Activated CD4-positive, alpha-beta T cell treated with anti-CD3 and anti-CD28 coated beads for 24 hours (primary cell): ENCODE data around the gene LSR.

Experiments used
- DNase-seq, 2 donors: peaks; one replicate each; pipeline ENCODE4 v3.0.0-alpha.2; 2020; ENCODE audit warnings: low read depth in 2 of 2

The LSR gene

GRCh38 chr19:35248310-35249145 lies at the start of gene LSR:
Gene LSR, plus strand, starts transcription at chr19:35249002. Its CDS starts 21 bp downstream, at chr19:35249023.
- DNase-seq = peak; percentile 44 to 59

- no peak for DNase-seq
These were observed 49.3 kb upstream of the LSR start for GRCh38 chr19:35199481-35199880.

GRCh38 chr19:35202722-35203688 lies 45.8 kb upstream of the LSR start:
- no peak for DNase-seq

- DNase-seq = no peak
These were observed 43.7 kb upstream of the LSR start for GRCh38 chr19:35204799-35205732.

DNA sequence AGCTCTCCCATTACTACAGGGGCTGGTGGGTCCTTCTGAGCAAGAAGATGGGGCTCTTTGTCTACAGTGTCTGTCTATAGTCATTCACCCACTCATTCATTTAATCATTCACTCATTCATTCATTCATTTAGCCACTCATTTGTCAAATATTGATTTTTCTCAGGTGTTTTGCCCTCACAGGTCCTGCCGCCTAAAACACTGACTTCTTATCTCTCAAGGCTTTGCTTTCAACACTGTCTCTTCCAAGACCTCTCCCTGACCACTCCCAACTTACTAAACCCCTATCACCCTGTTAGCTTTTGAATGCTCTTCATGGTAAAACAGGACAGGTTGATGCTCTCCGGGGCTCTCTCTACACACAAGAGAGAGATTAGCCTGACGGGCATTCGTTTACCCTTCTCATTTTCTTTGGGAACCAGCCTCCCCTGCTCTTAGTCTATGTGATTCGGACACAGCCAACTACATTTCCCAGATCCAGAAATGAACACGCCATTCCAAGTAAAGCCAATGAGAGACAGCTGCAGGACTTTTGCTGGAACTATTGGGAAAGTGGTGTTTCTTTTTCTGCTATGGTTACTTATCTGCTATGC lies 43.0 kb upstream of the LSR start:
- DNase-seq = no peak

DNA sequence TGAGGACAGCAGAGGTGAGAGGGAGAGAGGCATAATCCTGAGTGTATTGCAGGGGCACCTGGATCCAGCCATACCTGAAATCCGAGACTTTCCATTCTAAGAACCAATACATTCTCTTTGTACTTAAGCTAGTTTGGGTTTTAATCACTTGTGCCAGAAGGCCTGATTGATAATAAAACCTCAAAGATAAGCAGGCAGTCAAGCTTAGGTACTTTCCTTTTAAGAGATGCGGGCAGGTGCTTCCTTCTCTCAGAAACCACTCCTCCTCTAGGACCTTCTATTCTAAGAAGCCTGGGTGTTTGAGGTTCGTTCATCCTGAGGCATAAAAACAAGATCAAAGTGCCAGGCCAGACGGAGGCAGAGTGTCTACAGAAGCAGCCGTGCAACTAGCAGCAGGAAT lies 42.4 kb upstream of the LSR start:
- DNase-seq = no peak

GRCh38 chr19:35206855-35207254 lies 41.9 kb upstream of the LSR start:
- DNase-seq = no peak

DNA sequence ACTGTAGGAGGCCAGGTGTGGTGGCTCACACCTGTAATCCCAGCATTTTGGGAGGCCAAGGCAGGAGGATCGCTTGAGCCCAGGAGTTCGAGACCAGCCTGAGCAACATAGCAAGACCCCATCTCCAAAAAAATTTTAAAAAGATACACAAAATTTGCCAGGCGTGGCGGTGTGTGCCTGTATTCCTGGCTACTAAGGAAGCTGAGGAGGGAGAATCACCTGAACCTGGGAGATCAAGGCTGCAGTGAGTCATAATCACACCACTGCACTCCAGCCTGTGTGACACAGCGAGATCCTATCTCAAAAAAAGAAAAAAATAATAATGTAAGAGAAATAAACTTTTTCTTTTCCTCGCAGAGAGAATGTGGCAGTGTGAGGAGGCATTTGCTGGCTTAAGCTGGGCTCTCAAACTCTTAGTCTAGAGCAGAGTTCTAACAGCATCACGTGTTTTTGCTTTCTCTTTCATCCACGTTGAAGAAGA lies 41.4 kb upstream of the LSR start:
- no peak for DNase-seq

DNA sequence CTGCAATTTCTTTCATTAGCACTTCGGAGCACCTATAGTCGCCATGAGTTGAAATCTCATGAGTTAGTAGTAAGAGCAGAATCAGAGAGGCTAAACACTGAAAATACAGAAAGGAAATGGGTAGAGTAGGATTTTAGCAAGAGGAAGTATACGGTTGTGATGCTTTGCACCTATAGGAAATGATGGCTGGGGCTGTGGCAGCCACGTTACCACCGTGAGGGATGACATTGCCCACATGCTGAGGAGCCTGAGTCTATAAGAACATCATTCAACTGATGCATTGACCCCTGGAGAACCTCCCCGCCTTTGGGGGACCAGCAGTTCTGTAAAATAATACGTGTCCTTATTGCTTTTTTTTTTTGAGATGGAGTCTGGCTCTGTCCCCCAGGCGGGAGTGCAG lies 40.7 kb upstream of the LSR start:
- DNase-seq = no peak

GRCh38 chr19:35209646-35210045 lies 39.2 kb upstream of the LSR start:
- DNase-seq = no peak

- DNase-seq = no peak
These were observed 37.1 kb upstream of the LSR start for GRCh38 chr19:35211545-35212230.

GRCh38 chr19:35212241-35212640 lies 36.6 kb upstream of the LSR start:
- DNase-seq = no peak

- peak; percentile 52 to 64 for DNase-seq
These were observed 34.9 kb upstream of the LSR start for GRCh38 chr19:35213663-35214632.

GRCh38 chr19:35214766-35215422 lies 33.9 kb upstream of the LSR start:
- DNase-seq = no peak

GRCh38 chr19:35216016-35216832 lies 32.6 kb upstream of the LSR start:
- DNase-seq = no peak

DNA sequence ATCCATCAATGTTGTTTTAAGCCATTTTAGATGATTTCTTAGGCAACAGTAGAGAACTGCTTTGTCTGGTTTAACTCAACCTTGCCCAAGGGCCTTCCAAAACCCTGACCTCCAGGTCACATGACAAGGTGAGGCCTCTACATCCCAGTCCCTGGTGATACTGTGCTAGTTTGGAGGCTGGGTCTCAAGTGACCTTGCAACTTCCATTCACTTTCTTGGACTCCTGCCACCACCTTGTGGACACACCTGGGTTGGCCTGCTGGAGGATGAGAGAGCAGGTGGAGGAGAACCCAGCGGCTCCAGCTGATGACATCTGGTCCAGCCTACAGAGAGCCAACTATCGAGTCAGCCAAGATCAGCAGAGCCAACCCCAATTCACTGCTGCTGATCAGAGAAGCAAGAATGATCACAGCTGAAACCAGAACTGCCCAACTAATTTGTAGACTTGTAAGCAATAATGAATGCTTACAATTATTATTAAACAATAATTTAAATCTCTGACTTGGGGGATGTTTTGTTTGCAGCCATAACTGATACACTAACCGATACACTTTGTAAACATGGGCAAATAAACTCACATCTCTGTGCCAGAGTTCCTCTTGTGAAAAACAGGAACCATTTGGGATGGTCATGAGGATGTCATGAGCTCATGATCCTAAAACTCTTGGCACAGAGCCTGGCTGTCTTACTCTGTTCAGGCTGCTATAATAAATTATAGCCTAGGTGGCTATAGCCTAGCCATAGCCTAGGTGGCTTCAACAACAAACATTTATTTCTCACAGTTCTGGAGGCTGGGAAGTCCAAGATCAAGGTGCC lies 31.8 kb upstream of the LSR start:
- DNase-seq = no peak

- DNase-seq = no peak
These were observed 31.2 kb upstream of the LSR start for GRCh38 chr19:35217649-35217990.
